Stimulated activated CD8-positive, alpha-beta memory T cell treated with anti-CD3 and anti-CD28 coated beads, Interleukin-4, amount 100 ng/mL, for 24 hours (primary cell): ENCODE results near the gene LTN1.

Experiments used
- DNase-seq: peaks from one replicate; pipeline ENCODE4 v3.0.0-alpha.2; 2020; ENCODE audit warnings: low read depth

Gene LTN1

DNA sequence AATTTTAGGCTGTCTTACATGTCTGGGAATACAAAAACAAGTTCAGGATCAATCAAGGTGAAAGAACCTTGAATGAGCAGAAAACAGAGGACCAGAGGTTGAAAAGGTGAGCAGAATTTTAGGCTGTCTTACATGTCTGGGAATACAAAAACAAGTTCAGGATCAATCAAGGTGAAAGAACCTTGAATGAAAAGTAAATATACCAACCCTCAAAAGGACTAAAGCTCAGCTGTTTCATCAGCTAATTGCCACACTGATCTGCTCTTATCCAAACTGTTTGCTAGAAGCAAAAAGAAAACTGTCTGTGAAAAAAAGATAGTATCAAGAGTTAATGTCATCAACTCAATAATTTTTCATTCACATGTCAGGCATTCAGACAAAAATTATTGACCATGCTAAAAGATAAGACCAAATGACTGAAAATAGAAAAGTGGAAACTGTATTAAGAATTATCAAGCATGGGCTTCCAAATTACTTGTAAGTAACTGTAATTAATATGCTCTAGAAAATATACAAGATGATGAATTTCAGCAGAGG, 69.2 kb downstream of the LTN1 start:
- DNase-seq: no peak

DNA sequence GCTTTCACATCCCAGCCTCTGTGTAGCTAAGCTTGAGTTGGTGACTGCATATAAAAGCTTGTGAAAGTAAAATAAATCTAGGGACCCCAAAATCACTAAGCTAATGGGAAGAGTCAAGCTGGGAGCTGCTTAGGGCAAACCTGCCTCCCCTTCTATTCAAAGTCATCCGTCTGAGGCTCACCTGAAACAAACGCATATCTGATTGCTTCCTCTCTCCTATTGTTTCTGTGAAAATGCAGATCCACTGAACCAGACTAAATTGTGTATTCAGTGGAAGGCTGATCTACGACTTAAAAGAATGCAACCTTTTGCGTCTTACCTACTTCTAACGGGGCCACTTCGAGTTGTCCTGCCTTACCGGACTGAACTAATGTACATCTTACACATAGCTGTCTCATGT, 70.3 kb downstream of the LTN1 start:
- no peak for DNase-seq

DNA sequence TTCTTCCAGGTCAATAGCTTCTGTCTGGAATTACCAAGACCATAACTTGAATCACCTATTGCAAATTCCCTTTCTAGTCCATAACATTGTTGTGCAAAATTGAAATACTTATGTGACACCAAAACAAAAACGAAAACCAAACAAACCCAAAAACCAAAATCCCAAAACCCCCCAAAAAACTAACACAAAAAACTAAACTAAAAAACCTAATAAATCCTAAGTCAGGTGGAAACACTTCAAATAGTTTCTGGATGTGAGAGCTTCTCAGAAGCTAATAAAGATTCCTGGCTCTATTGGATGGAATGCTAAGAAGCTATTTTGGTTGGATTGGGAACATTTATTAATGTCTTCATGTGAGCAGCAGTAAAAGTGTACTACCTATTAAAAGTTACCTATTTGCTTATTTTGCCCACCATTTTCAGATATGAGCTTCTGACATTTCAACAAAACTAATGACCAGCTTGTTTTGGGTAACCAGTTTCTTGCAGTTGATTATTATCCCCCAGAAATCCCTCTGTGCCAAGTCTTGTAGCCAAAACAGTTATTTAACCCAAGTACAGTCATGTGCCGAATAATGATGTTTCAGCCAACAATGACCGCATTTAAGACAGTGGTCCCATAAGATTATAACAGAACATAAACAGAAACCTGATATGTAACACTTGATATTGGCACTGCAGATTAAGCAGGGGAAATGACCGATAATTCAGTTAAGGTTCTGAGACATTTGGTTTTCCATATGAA, 76.4 kb downstream of the LTN1 start:
- DNase-seq: no peak

DNA sequence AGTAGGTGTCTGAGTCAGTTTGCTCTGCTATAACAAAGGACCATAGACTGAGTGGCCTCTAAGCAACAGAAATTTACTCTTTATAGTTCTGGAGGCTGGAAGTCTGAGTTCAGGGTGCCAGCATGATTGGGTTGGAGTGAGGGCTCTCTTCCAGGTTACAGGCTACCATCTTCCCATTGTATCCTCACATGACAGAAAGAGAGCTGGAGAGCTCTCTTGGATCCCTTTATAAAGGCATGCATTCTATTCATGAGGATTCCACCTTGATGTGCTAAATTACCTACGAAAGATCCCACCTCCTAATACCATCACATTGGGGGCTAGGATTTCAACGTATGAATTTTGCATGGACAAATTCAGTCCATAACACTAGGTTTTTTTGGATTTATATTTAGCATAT, 79.6 kb downstream of the LTN1 start:
- DNase-seq: no peak

DNA sequence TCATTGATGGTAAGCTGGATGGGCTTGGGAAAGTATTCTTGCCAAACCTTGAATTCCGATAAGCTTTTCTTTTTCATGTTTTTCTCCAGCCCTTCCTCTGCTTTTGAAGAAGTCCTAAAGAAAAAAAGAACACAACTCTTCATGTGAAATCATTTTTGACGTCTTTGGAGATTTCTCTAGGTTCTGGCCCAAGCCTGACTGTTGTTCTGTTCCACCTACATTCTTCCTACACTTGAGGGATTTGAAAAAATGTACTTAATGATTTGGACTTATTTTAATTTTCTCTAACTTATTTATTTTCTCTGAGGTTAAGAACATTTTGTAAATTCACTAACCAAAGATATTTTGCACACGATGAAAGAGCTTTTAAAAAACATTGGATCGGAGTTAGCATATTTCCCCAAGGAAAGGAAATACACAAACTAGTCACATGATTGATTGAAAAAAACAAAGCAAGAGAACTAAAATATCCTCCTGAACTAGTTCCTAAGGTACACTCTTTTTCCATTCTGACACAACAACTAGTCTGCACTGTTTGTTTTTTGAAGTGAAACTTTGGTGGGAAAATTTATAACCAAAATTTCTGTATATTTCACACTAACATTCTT, 82.3 kb downstream of the LTN1 start:
- DNase-seq: no peak

DNA sequence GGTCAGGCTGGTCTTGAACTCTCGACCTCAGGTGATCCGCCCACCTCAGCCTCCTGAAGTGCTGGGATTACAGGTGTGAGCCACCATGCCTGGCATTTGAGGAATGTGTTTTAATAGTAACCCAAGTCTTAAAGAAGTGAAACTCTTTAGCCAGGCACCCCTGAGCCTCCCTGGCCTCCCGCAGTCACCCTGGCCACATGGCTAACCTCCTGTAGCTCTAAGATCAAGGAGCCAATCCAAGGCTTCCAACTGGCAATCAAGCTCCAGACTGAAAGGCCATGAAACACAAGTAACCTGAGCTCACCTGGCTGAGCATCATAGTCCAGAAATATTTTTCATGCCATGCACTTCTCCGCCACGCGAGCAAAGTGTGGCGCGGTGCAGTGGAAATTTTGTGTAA, 84.3 kb downstream of the LTN1 start:
- DNase-seq: no peak

DNA sequence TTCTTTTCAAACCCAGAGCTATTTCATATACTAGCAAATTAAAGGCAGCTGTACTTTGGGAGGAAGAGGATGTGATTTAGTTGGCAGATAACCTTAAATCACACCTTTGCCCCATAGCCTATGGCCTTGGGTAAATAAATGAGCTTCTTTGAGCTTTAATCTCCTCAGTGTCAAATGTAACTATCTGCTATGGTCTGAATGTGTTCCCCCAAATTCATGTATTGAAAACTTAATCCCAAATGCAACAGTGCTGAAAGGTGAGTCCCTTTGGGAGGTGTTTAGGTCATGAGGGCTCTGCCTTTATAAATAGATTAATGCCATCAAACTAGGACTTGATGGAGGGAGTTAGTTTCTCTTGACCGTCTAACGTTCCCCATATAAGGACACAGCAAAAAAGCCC, 85.8 kb downstream of the LTN1 start:
- DNase-seq: no peak

DNA sequence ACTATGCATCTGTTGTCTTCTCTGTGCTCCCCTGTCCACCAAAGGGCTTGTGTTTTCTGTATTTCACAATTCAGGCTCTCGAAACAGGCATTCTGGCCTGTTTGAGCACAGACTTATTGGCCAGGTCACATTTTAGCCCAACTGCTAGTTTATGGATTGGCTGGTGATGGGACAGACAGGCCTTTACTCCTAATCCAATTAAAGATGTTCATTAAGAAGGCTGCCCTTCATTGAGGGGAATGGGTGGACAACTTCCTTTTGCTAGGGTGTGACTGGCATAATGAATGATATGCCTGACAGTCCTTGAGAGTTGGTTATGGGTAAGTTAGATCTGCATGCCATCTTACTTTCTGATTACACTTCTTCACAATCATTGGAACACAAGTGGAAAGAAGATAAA, 86.4 kb downstream of the LTN1 start:
- DNase-seq: no peak

DNA sequence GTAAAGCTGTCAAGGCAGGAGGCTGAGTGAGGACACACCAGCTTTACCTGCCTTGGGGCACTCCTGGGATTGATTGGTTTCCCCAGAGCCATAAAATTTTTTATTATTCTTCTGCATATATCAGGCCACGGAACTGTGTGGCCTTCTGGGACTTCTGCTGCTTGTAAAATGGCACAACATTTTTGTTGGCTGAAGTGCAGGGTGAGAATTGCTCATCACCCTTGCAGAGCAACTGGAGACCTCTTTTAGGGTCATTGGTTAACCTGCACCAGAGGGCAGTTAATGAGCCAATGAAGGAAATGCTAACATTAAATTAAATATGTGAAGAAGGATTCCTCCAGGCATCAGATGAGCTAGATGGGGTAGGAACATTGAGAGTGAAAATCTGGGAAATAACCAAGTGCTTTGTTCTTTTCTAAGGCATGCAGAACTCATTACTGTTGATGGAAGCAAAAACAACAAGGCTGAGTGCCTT, 87.7 kb downstream of the LTN1 start:
- no peak for DNase-seq

DNA sequence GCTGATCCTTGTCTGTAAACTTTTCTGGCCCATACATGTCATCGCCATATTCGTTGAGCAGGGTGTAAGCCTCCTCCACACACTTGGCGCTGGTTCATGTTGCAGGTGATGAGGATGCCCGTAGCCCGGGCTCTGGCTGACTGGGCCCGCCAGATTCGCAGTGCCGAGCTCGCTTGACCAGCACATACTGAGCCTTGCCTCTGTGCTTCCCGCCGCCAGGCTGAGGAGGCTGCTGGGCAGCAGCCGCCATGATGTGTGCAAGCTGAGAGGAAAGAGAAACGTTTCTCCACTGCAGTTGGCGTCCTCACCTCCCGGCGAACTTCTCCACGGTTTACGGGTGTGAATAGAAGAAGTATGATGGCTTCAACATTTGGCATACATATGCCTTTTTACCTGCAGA, 89.2 kb downstream of the LTN1 start:
- DNase-seq: no peak

DNA sequence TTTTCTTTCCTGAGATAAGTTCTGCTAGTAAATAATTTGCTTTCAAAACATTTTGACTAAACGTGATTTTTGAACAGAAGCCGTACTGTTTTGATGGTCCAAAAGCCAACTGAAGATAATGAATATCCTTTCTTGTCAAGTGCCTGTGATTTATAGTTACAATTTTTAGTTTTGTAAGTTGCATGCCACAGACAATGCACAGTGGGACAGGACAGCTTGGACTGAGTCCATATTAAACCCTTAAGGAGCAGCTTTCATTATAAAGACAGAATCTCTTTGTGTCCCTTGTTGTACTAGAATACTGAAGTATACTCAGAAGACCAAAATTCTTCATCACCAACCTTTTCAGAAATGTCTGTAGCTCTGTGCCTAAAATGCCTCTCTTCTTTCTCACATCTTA, 92.2 kb downstream of the LTN1 start:
- no peak for DNase-seq

DNA sequence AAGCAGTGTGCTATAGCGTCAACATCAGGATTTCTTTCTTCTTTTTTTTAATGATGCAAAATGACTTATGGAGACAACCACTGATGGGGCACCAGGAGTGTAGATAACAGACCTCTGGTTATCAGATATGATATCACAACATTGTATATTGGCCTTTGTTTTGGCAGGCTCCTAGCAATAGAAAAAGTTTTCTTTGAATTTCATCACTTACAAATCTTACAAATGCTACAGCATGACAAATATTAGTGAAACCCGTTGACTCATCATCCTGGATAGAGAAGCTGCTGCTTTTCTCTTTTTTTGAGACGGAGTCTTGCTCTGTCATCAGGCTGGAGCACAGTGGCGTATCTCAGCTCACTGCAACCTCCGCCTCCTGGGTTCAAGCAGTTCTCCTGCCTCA, 92.9 kb downstream of the LTN1 start:
- no peak for DNase-seq

DNA sequence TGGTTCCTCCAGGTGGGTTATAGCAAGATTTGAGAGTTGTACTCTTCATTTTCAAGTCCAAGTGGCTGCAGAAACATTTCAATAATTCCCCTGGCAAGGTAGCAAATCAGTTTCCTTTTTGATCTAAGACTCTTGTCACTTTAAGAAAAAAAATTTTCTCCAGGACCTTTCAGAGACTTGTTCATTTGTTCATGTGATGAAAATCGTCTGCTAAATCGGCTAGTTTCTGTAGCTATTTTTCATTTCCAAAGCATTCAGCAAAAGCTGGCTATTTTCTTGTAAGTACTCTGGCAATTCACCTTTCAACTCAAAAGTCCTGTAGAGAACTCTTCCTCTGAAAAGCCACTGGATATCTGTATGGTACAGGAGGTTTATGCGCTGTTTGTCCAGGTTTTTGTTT, 93.5 kb downstream of the LTN1 start:
- DNase-seq: no peak

DNA sequence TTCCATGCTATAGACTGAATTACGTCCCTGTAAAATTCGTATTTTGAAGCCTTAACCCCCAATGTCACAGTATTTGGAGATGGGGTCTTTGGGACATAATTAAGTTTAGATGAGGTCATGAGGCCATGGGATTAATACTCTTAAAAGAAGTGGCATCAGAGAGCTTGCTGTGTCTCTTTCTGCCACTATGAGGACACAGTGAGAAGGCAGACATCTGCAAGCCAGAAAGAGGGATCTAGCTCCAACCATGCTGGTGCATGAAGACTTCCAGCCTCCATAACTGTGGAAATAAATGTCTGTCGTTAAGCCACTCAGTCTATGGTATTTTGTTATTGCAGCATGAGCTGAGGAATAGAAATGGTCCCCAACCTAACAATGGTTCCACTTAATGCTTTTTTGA, 99.0 kb downstream of the LTN1 start:
- DNase-seq: no peak

DNA sequence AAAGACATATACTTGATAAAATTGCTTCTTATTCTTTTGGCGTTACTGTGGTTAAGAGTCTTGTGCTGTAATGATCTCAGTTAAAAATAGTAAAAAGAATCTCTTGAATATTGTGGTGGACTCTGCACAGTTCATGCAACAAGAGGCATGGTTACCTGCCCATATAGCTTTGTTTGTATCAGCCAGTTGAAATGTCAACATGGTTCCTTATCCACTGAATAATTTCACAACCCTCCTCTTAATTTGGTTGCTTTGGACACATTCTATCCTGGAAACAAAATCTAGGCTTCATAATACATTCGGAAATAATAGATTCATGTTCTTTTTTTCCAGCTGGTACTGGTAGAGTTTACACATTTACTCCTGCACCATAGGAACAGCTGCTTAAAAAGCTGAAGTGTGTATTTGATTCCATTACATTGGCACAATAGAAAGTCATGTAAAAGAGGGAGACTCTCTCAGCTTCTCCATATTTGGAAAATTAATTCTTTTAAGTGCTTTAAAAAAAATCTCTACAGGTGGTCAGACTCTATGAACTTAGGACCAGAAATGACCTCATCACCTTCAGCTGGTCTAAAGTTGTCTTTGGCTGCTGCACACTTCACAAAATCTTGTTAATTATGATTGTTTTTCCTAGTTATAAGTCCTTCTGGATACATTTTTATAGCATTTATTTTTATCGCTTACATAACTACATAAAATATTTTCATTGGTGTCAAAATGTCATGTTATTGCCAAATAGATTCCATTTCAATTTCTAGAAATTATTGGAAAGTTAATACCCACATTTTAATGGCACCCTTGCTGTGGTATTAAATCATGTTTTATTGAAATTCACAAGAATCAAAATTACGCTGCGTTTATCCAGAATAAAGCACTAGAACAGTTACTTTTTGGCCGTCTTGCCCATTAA, 100.2 kb downstream of the LTN1 start:
- DNase-seq: no peak

DNA sequence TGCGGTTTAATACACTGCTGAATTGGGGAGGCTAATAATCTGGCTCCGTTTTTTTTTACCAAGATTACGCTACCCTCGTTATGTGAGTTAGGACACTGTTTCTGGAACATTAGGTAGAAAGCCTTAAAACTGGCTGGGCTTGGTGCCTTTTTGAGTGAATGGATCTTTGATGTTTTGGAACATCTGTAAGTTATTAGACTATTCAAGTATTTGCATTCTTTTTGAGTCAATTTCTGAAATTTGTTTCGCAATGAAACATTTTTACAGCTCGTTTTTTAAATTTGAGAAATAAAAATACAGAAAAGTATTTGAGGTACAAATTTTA, 106.9 kb downstream of the LTN1 start:
- DNase-seq: no peak

DNA sequence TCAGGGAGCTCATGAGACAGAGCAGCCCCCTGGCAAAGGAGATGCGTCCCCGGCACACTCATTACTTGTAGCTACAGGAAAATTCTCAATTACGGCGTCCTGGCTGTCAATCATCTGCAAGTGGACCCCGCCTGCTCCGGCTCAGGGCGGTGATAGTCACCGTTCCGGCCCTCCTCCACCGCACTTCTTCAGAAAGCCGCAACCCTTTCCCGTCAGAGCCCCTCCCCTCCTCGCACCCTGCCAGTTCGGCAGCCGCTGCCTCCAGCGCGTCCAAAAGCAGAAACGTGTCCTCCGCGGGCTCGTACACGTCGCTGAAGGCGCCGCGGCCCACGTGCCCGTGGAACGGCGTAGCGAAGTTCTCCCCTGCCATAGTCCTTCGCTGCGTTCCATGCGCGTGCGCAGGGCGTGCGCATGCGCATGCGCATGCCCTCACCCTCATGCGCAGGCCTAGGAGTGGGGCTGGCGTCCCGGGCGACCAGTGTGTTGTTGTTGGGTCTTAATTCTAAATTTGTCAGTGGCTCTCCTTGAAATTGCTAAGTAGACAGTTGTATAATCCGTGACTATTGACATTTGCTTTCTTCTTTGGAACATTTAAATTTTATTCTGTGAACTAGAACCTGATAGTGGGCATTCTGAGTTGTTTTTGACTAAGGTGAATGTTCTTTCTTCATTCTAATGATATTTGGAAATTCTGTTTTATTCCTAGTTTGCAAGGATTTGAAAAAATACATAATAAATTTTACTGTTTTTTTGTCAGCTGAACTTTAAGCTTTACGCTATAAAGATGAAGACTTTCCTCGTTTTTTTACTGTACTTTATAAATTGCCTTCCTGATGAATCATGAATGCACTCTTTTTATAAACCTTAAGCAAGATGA, 107.5 kb downstream of the LTN1 start:
- DNase-seq: peak; percentile 87

DNA sequence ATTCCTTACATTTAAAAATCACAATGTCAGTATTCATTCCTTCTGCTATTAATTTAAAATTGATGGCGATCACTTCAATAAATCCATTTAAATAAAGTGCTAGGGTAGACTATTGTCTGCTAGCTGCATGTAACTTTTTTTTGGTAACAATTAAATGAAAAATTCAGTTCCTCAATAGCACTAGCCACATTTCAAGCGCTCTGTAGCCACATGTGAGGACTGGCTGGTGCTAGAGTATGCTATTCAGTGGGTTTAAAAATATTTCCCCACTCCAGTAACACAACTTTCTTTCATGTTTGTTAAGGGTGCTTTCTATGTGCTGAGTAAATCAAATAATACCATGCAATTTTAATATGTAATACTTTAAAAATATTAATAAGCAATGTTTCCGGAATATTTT, 108.2 kb downstream of the LTN1 start:
- DNase-seq: no peak

DNA sequence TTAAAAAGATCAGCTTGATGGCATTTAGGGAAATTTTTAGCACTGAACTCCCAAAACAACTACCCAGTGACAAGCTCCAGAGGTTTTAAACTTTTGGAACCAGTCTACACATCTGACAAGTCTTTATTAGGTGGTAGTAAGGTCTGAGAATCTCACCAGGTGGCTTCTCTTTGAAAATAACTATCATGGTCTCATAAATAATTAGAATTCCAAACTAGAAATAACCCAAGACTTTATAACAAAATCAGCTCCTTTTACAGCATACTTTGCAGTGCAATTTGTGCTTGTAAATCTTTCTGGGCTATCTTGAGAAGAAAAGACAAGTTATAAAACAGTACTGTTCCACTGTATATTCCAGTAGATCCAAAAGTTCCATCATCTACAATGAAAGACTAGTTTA, 108.7 kb downstream of the LTN1 start:
- no peak for DNase-seq

DNA sequence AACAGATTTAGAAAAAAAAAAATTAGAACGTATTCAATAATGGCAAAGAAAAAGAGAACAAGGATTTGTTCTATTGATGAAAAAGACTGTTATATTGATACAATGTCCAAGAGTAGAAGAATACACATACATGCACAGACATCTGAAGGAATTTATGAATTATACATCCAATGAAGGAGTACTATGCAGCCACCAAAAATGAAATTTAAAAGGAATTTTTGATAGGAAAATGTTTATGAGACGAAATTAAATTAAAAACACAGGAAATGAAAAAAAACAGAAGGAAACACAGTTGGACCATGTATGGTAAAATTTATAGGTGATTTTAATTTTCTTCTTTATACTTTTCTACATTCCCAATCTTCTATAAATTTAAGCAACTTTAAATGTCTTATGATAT, 110.3 kb downstream of the LTN1 start:
- no peak for DNase-seq
